ENCODE measurements around the gene MTM1. TPM values are rescaled to one million over a fixed set of nuclear protein-coding genes. Genes with fewer than 3 reads are reported as not detected.

Gene MTM1
- total RNA-seq, 1 experiment from 2014 or later: 6.4 TPM

GRCh38 chrX:150704030-150704613, 135.7 kb downstream of the MTM1 start:
- H3K23ac ChIP-seq (ENCODE audit: insufficient read length, low read depth, low read length): no peak overlapping the region
- no peak overlapping the region for H4K5ac ChIP-seq (ENCODE audit: insufficient read length, low read depth, low read length)
- H4K91ac ChIP-seq (ENCODE audit: insufficient read length, low read depth, low read length): no peak overlapping the region
- no peak overlapping the region for H2BK12ac ChIP-seq (ENCODE audit: insufficient read length, low read depth, low read length)
- no peak overlapping the region for H3K27ac ChIP-seq (ENCODE audit: insufficient read length, low read depth, low read length)
- no peak overlapping the region for H3K4me2 ChIP-seq (ENCODE audit: insufficient read depth, insufficient read length, low read length)
- H2BK20ac ChIP-seq (ENCODE audit: low read depth, low read length, poor library complexity, severe bottlenecking): no peak overlapping the region
- no peak overlapping the region for H3K27ac Mint-ChIP-seq
- H2BK120ac ChIP-seq (ENCODE audit: low read depth, low read length, poor library complexity, severe bottlenecking): no peak overlapping the region
- H4K20me1 ChIP-seq (ENCODE audit: control insufficient read depth, insufficient read depth, insufficient read length): no peaks in the 10 kb centered on the region
- H3K4me1 Mint-ChIP-seq: peaks cover 8 to 9% of the 10 kb centered on the region in 2 experiments; a peak in 3 of 4 replicates
- H3K9me3 ChIP-seq (ENCODE audit: control insufficient read depth, low read depth, low read length): no peaks in the 10 kb centered on the region
- H2BK15ac ChIP-seq (ENCODE audit: low read depth, low read length): no peak overlapping the region
- no peaks in the 10 kb centered on the region for H3K79me1 ChIP-seq (ENCODE audit: insufficient read depth, low read depth, low read length, poor library complexity, severe bottlenecking)
- H2AFZ ChIP-seq (ENCODE audit: low read length): no peak overlapping the region
- H3K79me2 ChIP-seq (ENCODE audit: insufficient read depth, low read length): no peaks in the 10 kb centered on the region
- no peak overlapping the region for H2BK5ac ChIP-seq (ENCODE audit: insufficient read length, low read length)
- H3K27me3 ChIP-seq (ENCODE audit: insufficient read depth, low read length): no peaks in the 10 kb centered on the region
- no peak for DNase-seq
- no peak overlapping the region for H3K18ac ChIP-seq (ENCODE audit: insufficient read length, low read depth, low read length)
- H4K8ac ChIP-seq (replicated peaks; ENCODE audit: insufficient read length, low read depth, low read length): no peak overlapping the region
- no peak overlapping the region for H3K14ac ChIP-seq (ENCODE audit: insufficient read depth, low read length)
- no peak overlapping the region for H2AK5ac ChIP-seq (ENCODE audit: insufficient read length, low read length)
- no peak overlapping the region for H3K9ac ChIP-seq (ENCODE audit: extremely low read depth, insufficient read length, low read length)
- H3T11ph ChIP-seq (ENCODE audit: low read length): no peak overlapping the region
- no peaks in the 10 kb centered on the region for H3K4me1 ChIP-seq (ENCODE audit: insufficient read depth, low read length)
- WGBS (ENCODE audit: extremely low coverage, insufficient read length, low lambda C conversion rate): no CpG with 5 or more reads among the region's 3 CpGs
- no peaks in the 10 kb centered on the region for H3K23me2 ChIP-seq (ENCODE audit: insufficient read length, low read depth, low read length, poor library complexity, severe bottlenecking)
- no peak overlapping the region for H3K56ac ChIP-seq (ENCODE audit: insufficient read length, low read depth, low read length)
- H3K9me3 Mint-ChIP-seq: peaks cover 41 to 49% of the 10 kb centered on the region in 2 experiments
- H3K4me3 Mint-ChIP-seq: no peak overlapping the region
- H3K36me3 Mint-ChIP-seq (ENCODE audit: insufficient read depth in 1 of 3, low read depth in 3 of 3): peaks cover 3 to 30% (median 12%) of the 10 kb centered on the region in 3 experiments
- H3K4ac ChIP-seq (ENCODE audit: low read depth, low read length): no peak overlapping the region
- no peaks in the 10 kb centered on the region for H3K27me3 Mint-ChIP-seq (ENCODE audit: low read depth)
- no peak for TF ChIP-seq CTCF (conservative IDR thresholded peaks at IDR 0.05)

Data from H9 (cell line).